GM19099 (cell line): Measurements from ENCODE around the gene NEU1.

Source experiments
- POLR2A ChIP-seq: IDR thresholded peaks from 3 replicates; pipeline ENCODE4 v1.6.1; 2011; ENCODE audit warnings: low read depth; ENCODE audit not compliant: insufficient read length; ENCODE audit errors: extremely low read depth

Gene NEU1

GRCh38 chr6:31879901-31880300 lies 17.3 kb upstream of the NEU1 start:
- TF ChIP-seq POLR2A: no peak

DNA sequence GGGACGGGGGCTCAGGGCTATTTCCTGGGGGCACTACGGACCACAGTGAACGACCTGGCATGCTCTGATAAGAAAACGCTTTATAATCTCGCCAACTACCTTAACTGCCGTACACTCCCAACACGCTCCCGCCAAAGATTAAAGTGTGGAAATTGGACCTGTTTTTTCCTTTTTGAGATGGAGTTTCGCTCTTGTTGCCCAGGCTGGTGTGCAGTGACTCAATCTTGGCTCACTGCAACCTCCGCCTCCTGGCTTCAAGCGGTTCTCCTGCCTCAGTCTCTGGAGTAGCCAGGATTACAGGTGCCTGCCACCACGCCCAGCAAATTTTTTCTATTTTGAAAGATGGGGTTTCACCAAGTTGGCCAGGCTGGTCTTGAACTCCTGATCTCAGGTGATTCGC lies 16.5 kb upstream of the NEU1 start:
- no peak for TF ChIP-seq POLR2A

DNA sequence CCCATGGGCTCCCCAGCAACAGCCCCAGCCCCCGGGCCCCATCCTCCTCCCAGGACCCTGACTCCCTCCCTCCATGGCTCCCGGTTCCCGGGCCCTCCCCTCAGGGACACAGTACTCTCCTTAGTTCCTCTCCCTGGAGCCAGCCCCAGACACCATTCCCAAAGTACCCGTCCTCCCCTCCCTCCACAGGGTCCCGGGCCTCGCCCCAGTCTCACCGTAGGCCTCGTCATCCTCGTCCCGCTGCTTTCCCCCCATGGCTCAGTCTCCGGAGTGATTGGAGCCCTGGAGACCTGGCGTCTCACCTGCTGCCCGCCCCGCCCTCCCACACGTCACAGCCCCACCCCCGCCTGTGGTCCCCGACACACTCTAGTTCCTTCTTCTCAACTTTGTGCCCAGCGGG lies 16.1 kb upstream of the NEU1 start, which contains the start of gene SLC44A4:
Gene SLC44A4, minus strand, starts transcription at position 272 of the 400 bp plus-strand sequence. Its CDS starts 17 bp downstream, at position 255.
- TF ChIP-seq POLR2A: no peak

DNA sequence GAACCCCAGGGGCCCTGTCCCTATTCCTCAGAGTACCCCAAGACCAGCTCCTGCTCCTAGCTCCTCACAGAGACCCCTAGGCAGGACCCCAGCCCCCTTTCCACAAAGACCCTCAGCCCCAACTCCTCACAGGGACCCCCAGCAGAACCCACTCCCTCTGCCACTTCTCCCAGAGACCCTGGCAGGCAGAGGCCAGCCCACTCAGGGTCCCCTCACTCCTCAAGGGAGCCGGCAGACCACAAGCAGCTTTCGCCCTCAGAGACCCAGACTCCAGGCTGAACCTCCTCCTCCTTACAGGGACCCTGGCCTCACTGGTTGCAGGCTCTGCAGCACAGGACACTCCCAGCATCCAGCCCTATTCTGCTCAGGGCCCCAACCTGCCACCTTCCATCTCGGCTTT lies 15.6 kb upstream of the NEU1 start:
- TF ChIP-seq POLR2A: no peak

- TF ChIP-seq POLR2A: no peak
These were observed 15.1 kb upstream of the NEU1 start for GRCh38 chr6:31877651-31878161.

DNA sequence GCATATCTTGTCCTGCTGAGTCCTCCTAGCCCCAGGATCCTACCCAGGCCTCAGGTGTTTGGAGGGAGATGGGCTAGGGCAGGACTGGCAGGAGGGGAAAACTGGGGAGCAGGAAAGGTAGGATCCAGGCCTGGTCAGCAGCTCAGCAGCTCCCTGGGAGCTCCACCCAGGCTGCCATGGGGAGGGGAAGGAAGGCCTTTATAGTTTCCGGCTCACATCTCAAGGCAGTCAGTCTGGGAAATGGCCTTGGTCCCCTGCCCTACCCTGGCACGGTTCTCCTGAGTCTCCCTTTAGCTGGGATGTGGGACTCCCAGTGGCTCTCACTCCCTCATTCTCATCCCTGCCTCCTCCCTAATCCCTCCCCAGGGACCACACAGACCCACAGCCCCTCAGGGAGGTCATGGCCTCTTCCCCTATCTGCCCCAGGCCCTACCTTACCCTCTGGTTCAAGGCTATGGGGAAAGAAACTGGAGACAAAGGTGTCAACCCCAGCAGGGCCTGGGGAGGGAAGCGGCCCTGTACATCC lies 14.6 kb upstream of the NEU1 start:
- TF ChIP-seq POLR2A: no peak

DNA sequence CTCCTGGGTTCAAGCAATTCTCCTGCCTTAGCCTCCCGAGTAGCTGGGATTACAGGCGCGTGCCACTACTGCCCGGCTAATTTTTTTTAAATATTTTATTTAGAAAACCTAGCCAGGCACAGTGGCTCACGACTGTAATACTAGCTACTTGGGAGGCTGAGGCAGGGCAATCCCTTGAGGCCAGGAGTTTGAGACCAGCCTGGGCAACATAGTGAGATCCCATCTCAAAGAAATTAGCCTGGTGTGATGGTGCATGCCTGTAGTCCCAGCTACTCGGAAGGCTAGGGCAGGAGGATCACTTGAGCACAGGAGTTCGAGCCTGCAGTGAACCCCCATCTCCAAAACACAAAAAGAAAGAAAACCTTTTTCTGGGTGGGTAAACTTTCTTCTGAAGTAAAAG lies 13.7 kb upstream of the NEU1 start:
- no peak for TF ChIP-seq POLR2A

DNA sequence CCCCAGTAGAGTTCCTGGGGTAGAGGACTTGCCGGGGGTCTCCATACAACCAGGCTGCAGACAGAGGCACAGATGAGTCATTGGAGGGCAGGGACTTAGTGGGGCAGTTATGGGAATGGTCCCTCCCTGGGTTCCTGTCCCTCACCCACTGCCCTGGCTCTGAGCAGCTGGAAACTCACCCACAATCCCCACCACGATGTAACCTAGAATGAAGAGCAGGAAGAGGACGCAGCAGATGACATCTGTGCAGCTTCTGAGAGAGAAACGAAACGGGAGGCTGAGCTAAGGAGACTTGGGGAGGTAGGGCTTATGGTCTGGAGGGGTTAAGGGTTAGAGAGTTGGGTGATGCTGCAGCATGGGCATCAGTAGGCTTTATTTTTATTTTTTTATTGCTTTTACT lies 13.3 kb upstream of the NEU1 start:
- TF ChIP-seq POLR2A: no peak

DNA sequence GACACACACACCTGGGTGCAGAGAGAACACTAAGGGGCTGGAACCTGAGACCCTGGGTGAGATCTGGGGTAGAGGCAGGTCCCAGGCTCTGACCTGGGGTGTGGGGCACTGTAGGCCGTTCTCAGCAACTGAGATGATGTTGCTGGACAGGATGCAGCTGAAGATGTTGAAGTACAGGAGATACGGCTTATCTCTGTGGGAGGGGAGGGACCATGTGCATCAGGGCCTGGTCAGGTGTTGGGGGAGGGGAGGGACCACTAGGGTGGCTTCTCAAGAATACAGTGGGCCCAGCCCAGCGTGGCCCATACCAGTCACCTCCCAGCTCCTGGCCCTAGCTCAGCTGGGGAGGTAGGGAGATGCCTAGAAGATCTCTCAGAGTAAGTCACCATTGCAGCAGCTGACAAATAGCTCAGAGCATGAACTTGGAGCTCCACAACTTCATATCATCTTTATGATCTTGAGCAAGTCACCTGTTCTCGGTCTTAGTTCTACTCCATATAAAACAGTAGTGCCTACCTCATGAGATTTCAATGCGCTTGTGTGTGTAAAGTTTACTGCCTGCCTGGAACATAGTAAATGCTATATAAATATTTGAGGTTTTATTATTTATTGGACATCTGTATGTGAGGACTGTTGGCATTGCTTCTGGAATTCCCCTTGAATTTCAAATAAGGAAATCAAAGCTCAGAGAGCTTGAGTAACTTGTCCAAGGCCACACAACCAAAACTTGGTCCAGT lies 12.4 kb upstream of the NEU1 start:
- TF ChIP-seq POLR2A: no peak

GRCh38 chr6:31874084-31874670 lies 11.6 kb upstream of the NEU1 start:
- TF ChIP-seq POLR2A: no peak

DNA sequence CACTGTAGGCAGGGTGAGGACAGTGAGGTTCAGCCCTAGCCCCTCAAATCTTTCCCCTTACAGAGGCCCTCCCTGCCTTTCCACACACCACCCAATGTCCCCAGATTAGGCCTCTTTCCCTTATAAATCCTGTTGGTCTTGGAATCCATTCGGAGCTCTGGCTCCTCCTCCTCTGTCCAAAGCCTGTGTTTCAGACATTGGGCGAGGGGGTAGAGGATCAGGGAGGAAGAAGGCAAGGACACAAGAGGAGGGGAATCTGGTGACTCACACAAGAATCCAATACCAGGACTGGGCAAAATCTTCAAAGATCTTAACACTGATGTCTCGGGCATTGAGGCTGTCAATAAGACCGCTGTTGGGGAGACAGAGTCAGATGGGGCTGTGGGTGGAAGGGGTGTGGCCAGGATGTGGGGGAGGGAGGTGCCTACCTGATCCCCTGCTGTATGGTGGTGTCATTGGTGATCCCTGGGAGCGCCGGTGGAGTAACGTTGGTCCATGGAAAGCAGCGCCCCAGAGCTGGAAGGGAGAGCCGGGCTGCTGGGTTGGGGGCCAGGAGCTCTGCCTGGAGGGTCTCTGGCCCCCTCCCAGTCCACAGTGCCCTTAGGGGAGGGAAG lies 8.5 kb upstream of the NEU1 start:
- no peak for TF ChIP-seq POLR2A

DNA sequence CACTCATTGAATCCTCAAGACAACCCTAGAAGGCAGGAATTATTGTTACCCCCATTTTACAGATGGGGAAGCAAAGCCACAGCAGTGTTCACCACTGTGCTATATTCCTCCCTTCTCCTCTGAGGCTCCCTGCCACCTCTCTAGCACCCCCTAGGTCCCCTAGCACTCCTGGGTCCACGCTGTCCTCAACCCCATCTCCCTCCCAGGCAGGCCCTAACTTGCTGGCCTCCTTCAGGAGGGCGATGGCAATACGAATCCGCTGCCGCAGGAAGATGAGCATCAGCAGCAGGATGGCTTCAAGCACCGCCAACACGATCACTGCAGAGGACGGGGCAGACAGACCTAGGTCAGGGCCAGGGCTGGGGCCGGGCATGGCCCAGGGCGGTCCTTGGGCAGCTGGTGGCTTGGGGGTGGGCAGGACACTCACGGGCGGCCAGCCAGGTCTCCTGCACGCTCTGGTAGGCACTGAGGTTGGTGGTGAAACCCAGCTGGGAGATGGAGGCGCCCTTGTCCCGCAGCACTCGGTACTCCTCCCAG lies 7.8 kb upstream of the NEU1 start:
- no peak for TF ChIP-seq POLR2A

DNA sequence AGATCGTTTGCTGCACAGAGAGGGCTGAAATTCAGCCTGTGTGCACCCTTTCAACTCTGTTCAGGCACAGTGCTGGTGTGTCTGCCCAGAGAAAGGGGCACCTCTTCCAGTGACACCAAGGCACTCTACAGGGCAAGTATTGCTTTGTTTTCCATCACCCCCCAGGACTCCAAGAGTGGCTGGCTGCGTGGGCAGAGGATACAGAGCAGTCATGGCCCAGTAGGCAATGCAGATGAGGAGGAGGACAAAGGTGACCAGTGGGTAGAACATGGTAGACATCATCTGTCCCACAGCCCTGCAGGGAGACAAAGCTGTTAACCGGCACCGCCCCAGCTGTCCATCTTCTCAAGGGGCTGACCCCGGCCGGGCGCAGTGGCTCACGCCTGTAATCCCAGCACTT lies 6.7 kb upstream of the NEU1 start:
- no peak for TF ChIP-seq POLR2A

- TF ChIP-seq POLR2A: no peak
These were observed 2.8 kb upstream of the NEU1 start for GRCh38 chr6:31865205-31866118.

DNA sequence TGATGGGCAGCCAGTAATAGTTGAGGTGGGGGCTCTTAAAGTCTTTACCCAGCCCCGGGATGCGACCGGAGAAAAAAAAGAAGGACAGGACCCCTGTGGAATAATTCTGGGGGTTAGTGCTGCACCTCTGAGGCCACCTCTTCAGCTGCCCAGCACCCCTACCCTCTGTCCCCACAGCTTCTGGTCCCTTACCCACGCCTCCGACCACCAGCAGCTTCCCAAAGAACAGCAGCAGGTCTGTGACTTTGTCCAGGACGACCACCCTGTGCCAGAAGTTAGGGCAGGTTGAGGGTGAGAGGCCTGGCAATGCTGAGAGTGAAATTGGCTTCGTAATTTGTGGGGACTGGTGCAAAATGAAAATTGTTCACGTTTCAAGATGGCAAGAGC lies 2.2 kb upstream of the NEU1 start:
- TF ChIP-seq POLR2A: no peak

- TF ChIP-seq POLR2A: no peak
These were observed 690 bp downstream of the NEU1 start for GRCh38 chr6:31861919-31862343.
